Trophoblast cell (in vitro differentiated cells and primary cell): ENCODE results near the gene CRELD2. TPM values are rescaled to one million over a fixed set of nuclear protein-coding genes. Genes with fewer than 3 reads are reported as not detected.

ENCODE experiments used
- DNase-seq, 2 donors: peaks; one replicate each; pipeline ENCODE4 v3.0.0-alpha.2; 2016
- H2AFZ ChIP-seq: 2 replicates; pipeline ENCODE4 v1.6.1; 2013; ENCODE audit warnings: low read length, moderate library complexity, mild to moderate bottlenecking; ENCODE audit not compliant: insufficient read depth, poor library complexity
- H2AK5ac ChIP-seq: 2 replicates; pipeline ENCODE4 v1.6.1; 2013; ENCODE audit warnings: mild to moderate bottlenecking, low read length
- H2BK120ac ChIP-seq: 2 replicates; pipeline ENCODE4 v1.6.1; 2013; ENCODE audit warnings: low read length, mild to moderate bottlenecking, moderate library complexity; ENCODE audit not compliant: insufficient read depth, poor library complexity
- H2BK12ac ChIP-seq: 2 replicates; pipeline ENCODE4 v1.6.1; 2013; ENCODE audit warnings: mild to moderate bottlenecking, low read length, moderate library complexity
- H2BK5ac ChIP-seq: 2 replicates; pipeline ENCODE4 v1.6.1; 2013; ENCODE audit warnings: low read length, low read depth, moderate library complexity, mild to moderate bottlenecking; ENCODE audit not compliant: poor library complexity
- H3K14ac ChIP-seq: 2 replicates; pipeline ENCODE4 v1.6.1; 2013; ENCODE audit warnings: mild to moderate bottlenecking, low read length
- H3K18ac ChIP-seq: 2 replicates; pipeline ENCODE4 v1.6.1; 2013; ENCODE audit warnings: mild to moderate bottlenecking, low read length
- H3K23ac ChIP-seq: 2 replicates; pipeline ENCODE4 v1.6.1; 2013; ENCODE audit warnings: low read length
- H3K27ac ChIP-seq: 2 replicates; pipeline ENCODE4 v1.5.1; 2013; ENCODE audit warnings: low read depth, mild to moderate bottlenecking, inconsistent platforms, low read length, moderate library complexity
- H3K27me3 ChIP-seq: 2 replicates; pipeline ENCODE4 v1.6.1; 2013; ENCODE audit warnings: inconsistent platforms, mild to moderate bottlenecking, low read length, moderate library complexity; ENCODE audit not compliant: insufficient read depth
- H3K36me3 ChIP-seq, 2 experiments: 1 replicate in 1 of 2; 2 replicates in 1 of 2; pipeline ENCODE4 v1.6.1; 2013; ENCODE audit warnings: low read length in 2 of 2, mild to moderate bottlenecking in 2 of 2, moderate library complexity in 1 of 2; ENCODE audit not compliant: insufficient read depth in 2 of 2, control insufficient read depth in 1 of 2
- H3K4ac ChIP-seq: 2 replicates; pipeline ENCODE4 v1.6.1; 2013; ENCODE audit warnings: low read depth, mild to moderate bottlenecking, low read length, moderate library complexity
- H3K4me1 ChIP-seq, 2 experiments: 1 replicate in 1 of 2; 2 replicates in 1 of 2; pipeline ENCODE4 v1.6.1; 2013; ENCODE audit warnings: low read length in 2 of 2, mild to moderate bottlenecking in 2 of 2, moderate library complexity in 1 of 2; ENCODE audit not compliant: insufficient read depth in 2 of 2, control insufficient read depth in 1 of 2
- H3K4me2 ChIP-seq: 2 replicates; pipeline ENCODE4 v1.6.1; 2013; ENCODE audit warnings: inconsistent platforms, mild to moderate bottlenecking, low read length, moderate library complexity
- H3K4me3 ChIP-seq: 2 replicates; pipeline ENCODE4 v1.5.1; 2013; ENCODE audit warnings: mild to moderate bottlenecking, low read depth, low read length, inconsistent platforms
- H3K79me1 ChIP-seq: one replicate; pipeline ENCODE4 v1.6.1; 2013; ENCODE audit warnings: low read length
- H3K79me2 ChIP-seq: 2 replicates; pipeline ENCODE4 v1.6.1; 2013; ENCODE audit warnings: low read length, mild to moderate bottlenecking; ENCODE audit not compliant: control insufficient read depth, insufficient read depth, poor library complexity
- H3K9ac ChIP-seq: 2 replicates; pipeline ENCODE4 v1.6.1; 2013; ENCODE audit warnings: mild to moderate bottlenecking, low read length
- H3K9me3 ChIP-seq: 2 replicates; pipeline ENCODE4 v1.6.1; 2013; ENCODE audit warnings: low read depth, mild to moderate bottlenecking, control low read depth, inconsistent platforms, low read length; ENCODE audit not compliant: insufficient read depth
- H4K12ac ChIP-seq: 2 replicates; pipeline ENCODE4 v1.6.1; 2013; ENCODE audit warnings: low read depth, mild to moderate bottlenecking, low read length, moderate library complexity
- H4K8ac ChIP-seq: 2 replicates; pipeline ENCODE4 v1.6.1; 2013; ENCODE audit warnings: low read depth, mild to moderate bottlenecking, low read length, moderate library complexity
- H4K91ac ChIP-seq: one replicate; pipeline ENCODE4 v1.6.1; 2013; ENCODE audit warnings: low read depth, mild to moderate bottlenecking, low read length, moderate library complexity
- WGBS: extraction: QIAGEN DNeasy Blood & Tissue Kit; methylation state at CpG from one replicate; pipeline ENCODE4 v1.1.7; 2013; ENCODE audit warnings: missing lambda C conversion rate; ENCODE audit not compliant: insufficient read length, insufficient coverage; ENCODE audit errors: extremely low coverage; 5-methylcytosine and 5-hydroxymethylcytosine counted together
- polyA plus RNA-seq: library from polyadenylated mRNA; stranded (reverse); fragments of 200-250 nt; gene quantifications from 2 replicates; pipeline ENCODE4 v1.2.3, GENCODE V29; 2013

Gene CRELD2, protein sequence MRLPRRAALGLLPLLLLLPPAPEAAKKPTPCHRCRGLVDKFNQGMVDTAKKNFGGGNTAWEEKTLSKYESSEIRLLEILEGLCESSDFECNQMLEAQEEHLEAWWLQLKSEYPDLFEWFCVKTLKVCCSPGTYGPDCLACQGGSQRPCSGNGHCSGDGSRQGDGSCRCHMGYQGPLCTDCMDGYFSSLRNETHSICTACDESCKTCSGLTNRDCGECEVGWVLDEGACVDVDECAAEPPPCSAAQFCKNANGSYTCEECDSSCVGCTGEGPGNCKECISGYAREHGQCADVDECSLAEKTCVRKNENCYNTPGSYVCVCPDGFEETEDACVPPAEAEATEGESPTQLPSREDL
- polyA plus RNA-seq: 42.2 and 46.8 TPM in 2 replicates

DNA sequence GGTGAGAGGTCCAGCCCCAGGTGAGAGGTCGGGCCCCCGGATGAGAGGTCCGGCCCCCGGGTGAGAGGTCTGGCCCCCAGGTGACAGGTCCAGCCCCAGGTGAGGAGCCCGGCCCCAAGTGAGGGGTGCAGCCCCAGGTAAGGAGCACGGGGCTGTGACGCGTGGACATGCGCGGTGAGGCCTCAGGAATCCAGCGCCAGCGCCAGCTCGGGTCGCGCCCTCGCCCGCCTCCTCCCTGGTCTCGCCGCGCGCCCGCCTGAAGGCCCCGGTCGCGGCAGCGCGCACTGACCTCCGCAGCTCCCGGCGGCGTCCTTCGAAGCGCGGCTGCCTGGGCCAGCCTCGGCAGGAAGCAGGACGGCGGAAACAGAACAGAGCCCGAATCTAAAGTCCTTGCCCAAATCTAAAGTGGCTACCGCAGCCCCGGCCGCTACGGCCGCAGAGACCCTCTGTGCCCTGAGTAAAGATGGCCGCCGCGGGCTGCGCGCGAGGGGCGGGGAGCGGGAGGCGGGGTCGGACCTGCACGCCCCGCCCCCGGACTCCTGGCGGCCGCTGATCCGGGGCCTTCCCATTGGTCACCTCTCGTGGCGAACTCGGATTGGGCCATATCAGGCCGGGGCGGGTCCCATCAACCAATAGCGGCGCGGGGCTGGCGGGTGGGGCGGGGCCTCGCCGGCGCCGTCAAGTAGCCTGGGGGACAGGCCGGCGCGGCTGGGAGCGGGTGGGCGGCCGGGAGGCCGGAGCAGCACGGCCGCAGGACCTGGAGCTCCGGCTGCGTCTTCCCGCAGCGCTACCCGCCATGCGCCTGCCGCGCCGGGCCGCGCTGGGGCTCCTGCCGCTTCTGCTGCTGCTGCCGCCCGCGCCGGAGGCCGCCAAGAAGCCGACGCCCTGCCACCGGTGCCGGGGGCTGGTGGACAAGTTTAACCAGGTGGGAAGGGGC, at the start of gene CRELD2, which contains the start of gene ALG12:
Gene CRELD2, plus strand, starts transcription at position 661 of the 937 bp plus-strand sequence. Its CDS starts 136 bp downstream, at position 797.
Gene ALG12, minus strand, starts transcription at position 465 of the 937 bp plus-strand sequence. CDS start 4,673 bp downstream, outside the sequence.
- H3K79me2 ChIP-seq: peaks cover 8% of the 10 kb centered on the region
- peak within 1 kb of the TSS; percentile 95 for H3K18ac ChIP-seq
- peak within 1 kb of the TSS; percentile 95 for H4K12ac ChIP-seq
- peaks cover 11% of the 10 kb centered on the region for H3K79me1 ChIP-seq
- H3K27me3 ChIP-seq: no peaks in the 10 kb centered on the region
- peak within 1 kb of the TSS; percentile 87 for H3K4me2 ChIP-seq
- WGBS: no CpG with 5 or more reads among the region's 103 CpGs
- peaks cover 5 to 12% of the 10 kb centered on the region in 2 experiments for H3K4me1 ChIP-seq
- peak within 1 kb of the TSS; percentile 92 for H2BK120ac ChIP-seq
- peak within 1 kb of the TSS; percentile 96 for H2BK5ac ChIP-seq
- peaks cover 2% of the 10 kb centered on the region for H3K9me3 ChIP-seq
- H4K91ac ChIP-seq: peak within 1 kb of the TSS; percentile 93
- peak; percentile 95 to 98 for DNase-seq
- H3K27ac ChIP-seq: peak within 1 kb of the TSS; percentile 98
- no peak within 1 kb of the TSS for H2BK12ac ChIP-seq
- H3K9ac ChIP-seq: peak within 1 kb of the TSS; percentile 91
- peak within 1 kb of the TSS; percentile 55 for H3K4ac ChIP-seq
- H2AK5ac ChIP-seq: peak within 1 kb of the TSS; percentile 1
- peak within 1 kb of the TSS; percentile 97 for H4K8ac ChIP-seq
- H3K14ac ChIP-seq: peak within 1 kb of the TSS; percentile 98
- no peak within 1 kb of the TSS for H3K23ac ChIP-seq
- H2AFZ ChIP-seq: peak within 1 kb of the TSS; percentile 95
- peaks cover 20 to 27% of the 10 kb centered on the region in 2 experiments for H3K36me3 ChIP-seq
- peak within 1 kb of the TSS; percentile 89 for H3K4me3 ChIP-seq

DNA sequence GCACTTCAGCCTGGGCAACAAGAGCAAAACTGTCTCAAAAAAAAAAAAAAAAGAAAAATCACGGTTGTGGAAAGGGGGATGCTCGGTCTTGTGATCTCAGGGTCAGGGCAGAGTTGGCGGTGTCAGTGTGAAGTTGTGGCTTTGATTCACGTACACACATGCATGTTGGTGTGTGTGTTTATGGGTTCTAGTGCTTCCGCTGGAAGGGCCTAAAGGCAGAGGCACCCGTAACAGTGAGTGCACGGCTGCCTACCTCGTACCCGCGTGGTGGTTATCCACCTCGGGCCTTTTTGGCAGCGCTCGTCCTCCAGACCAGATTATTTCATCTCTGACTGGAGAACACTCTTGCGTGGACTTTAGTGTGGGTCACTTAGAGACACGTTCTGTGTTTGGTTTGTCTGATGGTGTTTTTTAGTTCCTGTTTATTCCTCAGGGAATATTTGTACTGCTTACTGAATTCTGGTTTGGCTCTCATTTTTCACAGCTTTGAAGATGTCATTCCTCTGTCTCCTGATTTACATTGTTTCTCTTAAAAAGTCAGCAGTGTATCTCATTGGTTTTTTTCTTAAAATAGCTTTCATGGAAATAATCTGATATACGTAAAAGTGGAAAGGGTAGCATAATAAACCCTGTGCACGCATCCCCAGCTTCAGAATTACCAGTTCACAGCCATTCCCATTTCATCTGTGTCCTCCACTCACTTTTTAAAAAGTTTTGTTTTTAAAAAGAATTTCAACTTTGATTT, 49.2 kb upstream of the CRELD2 start:
- Histone ChIP-seq H3K36me3 (peaks cover 3 to 15% of the 10 kb centered on the region in 2 experiments), H3K9me3 (peaks cover 9% of the 10 kb centered on the region), H2BK120ac (no peak overlapping the region), H4K91ac (no peak overlapping the region), H3K18ac (peak overlapping the region; percentile 35), H3K9ac (no peak overlapping the region), H3K4ac (peak overlapping the region; percentile 58), H3K4me1 (no peaks in the 10 kb centered on the region), H3K79me1 (no peaks in the 10 kb centered on the region), H3K79me2 (peaks cover 4% of the 10 kb centered on the region), H3K4me2 (no peak overlapping the region), H3K14ac (no peak overlapping the region), H2BK5ac (no peak overlapping the region), H4K12ac (no peak overlapping the region), H3K27ac (no peak overlapping the region), H3K27me3 (no peaks in the 10 kb centered on the region), H2AK5ac (no peak overlapping the region), H2BK12ac (no peak overlapping the region), H2AFZ (no peak overlapping the region), H4K8ac (no peak overlapping the region), H3K4me3 (no peak overlapping the region), H3K23ac (no peak overlapping the region)
- no peak for DNase-seq
- no CpG with 5 or more reads among the region's 17 CpGs for WGBS

DNA sequence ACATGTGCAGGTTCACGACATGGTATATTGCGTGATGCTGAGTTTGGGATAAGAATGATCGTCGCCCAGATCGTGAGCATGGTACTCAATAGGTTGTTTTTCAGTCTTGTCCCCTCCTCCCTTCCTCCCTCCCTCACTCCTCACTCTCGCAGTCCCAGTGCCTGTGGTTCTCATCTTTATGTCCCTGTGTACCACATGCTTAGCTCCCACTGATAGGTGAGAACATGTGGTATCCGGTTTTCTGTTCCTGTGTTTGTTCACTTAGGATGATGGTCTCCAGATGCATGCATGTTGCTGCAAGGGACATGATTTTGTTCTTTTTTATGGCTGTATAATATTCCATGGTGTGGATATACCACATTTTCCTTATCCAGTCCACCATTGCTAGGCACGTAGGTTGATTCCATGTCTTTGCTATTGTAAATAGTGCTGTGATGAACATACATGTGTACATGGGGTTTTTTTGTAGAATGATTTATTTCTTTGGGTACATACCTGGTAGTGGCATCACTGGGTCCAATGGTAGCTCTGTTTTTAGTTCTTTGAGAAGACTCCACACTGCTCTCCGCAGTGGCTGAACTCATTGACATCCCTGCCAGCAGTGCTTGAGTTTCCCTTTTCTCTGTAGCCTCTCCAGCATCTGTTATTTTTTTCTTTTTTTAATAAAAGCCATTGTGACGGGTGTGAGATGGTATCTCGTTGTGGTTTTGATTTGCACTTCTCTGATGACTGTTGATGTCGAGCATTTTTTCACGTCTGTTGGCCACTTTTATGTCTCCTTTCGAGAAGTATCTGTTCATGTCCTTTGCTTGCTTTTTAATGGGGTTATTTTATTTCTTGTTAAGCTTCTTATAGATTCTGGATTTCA, 48.4 kb upstream of the CRELD2 start:
- Histone ChIP-seq H3K23ac (no peak overlapping the region), H3K27me3 (no peaks in the 10 kb centered on the region), H2AK5ac (no peak overlapping the region), H3K4me2 (no peak overlapping the region), H2BK120ac (no peak overlapping the region), H3K36me3 (peaks cover 3 to 12% of the 10 kb centered on the region in 2 experiments), H3K18ac (no peak overlapping the region), H2AFZ (no peak overlapping the region), H4K12ac (no peak overlapping the region), H3K14ac (no peak overlapping the region), H4K91ac (no peak overlapping the region), H3K79me2 (peaks cover 4% of the 10 kb centered on the region), H3K9ac (no peak overlapping the region), H3K79me1 (no peaks in the 10 kb centered on the region), H3K27ac (no peak overlapping the region), H4K8ac (no peak overlapping the region), H3K4me1 (no peaks in the 10 kb centered on the region), H3K9me3 (peaks cover 7% of the 10 kb centered on the region), H2BK12ac (no peak overlapping the region), H2BK5ac (no peak overlapping the region), H3K4me3 (no peak overlapping the region), H3K4ac (peak overlapping the region; percentile 36)
- no peak for DNase-seq
- whole genome bisulfite sequencing: no CpG with 5 or more reads among the region's 14 CpGs
